NCI-H524 treated with DMSO at 0.1 percent for 48 hours (cell line): ENCODE measurements around the gene TP53I13.

Experiments used
- DNase-seq: peaks from one replicate; lab custom pipeline; 2025; lab: John Stamatoyannopoulos, UW

Gene TP53I13

GRCh38 chr17:29567554-29568330, 759 bp upstream of the TP53I13 start:
- no peak for DNase-seq

- DNase-seq = peak; percentile 48
Observed at GRCh38 chr17:29569245-29569950, 897 bp downstream of the TP53I13 start.

- no peak for DNase-seq
Observed at GRCh38 chr17:29570521-29570920, 2.0 kb downstream of the TP53I13 start.

GRCh38 chr17:29571486-29571882, 3.0 kb downstream of the TP53I13 start:
- no peak for DNase-seq

GRCh38 chr17:29571883-29572681, 3.6 kb downstream of the TP53I13 start:
- DNase-seq = no peak

- no peak for DNase-seq
Observed at GRCh38 chr17:29572691-29573557, 4.4 kb downstream of the TP53I13 start.

- DNase-seq = no peak
Observed at GRCh38 chr17:29573558-29573869, 5.0 kb downstream of the TP53I13 start.

GRCh38 chr17:29573871-29574731, 5.6 kb downstream of the TP53I13 start:
- no peak for DNase-seq

GRCh38 chr17:29574732-29575510, 6.4 kb downstream of the TP53I13 start:
- no peak for DNase-seq

- no peak for DNase-seq
Observed at GRCh38 chr17:29575511-29576213, 7.2 kb downstream of the TP53I13 start.

GRCh38 chr17:29576214-29577000, 7.9 kb downstream of the TP53I13 start:
- DNase-seq = no peak

- no peak for DNase-seq
Observed at GRCh38 chr17:29577001-29577370, 8.5 kb downstream of the TP53I13 start.

GRCh38 chr17:29577385-29578211, 9.1 kb downstream of the TP53I13 start:
- no peak for DNase-seq

- no peak for DNase-seq
Observed at GRCh38 chr17:29578626-29579485, 10.4 kb downstream of the TP53I13 start.

GRCh38 chr17:29579866-29580771, 11.6 kb downstream of the TP53I13 start:
- DNase-seq = peak; percentile 50
